Omental fat pad (tissue), 4 donors: Measurements from ENCODE around the gene CNOT10. TPM values are rescaled to one million over a fixed set of nuclear protein-coding genes. Genes with fewer than 3 reads are reported as not detected.

Experiments
- ATAC-seq: fragments of 150-250 bp; one replicate; pipeline ENCODE4 v1.9.1; 2016; ENCODE audit warnings: mild to moderate bottlenecking, moderate library complexity; ENCODE audit not compliant: low FRiP score
- DNase-seq: peaks from one replicate; pipeline ENCODE4 v3.0.0-alpha.2; 2019; ENCODE audit warnings: low spot score
- CTCF ChIP-seq, 3 donors: fragments of 450-650 bp; IDR thresholded peaks; one replicate each; pipeline ENCODE4 v1.5.1; 2016 to 2017; ENCODE audit warnings: antibody characterized with exemption in 3 of 3, mild to moderate bottlenecking in 3 of 3, moderate library complexity in 2 of 3
- total RNA-seq, 4 donors: library from RNA; depleted of rRNA; stranded (reverse); fragments of >200 nt; gene quantifications; one replicate each; pipeline ENCODE4 v1.1.0, GENCODE V29; 2016

Gene CNOT10
- total RNA-seq, 4 donors from 2014 or later = 10.3 to 24.0 (median 19.8) TPM

GRCh38 chr3:32696523-32696922, 11.5 kb downstream of the CNOT10 start:
- no peak for TF ChIP-seq CTCF (IDR thresholded peaks at IDR 0.05)
- ATAC-seq = no peak
- no peak for DNase-seq

DNA sequence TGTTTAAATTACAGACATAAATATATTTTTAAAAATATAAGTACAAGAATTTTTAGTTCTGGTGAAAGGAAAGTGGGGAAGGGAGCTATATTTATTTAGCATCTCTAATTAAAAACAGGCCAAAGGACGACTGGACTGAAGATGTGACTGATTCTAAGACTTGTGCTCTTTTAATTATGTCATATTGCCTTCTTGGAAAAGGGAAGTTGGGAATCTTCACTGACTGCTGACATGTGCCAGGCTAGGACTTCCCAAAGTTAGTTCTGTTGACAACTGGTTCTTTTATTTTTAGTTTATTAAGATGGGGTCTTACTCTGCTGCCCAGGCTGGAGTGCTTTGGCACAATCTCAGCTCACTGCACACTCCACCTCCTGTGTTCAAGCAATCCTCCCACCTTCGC, 13.5 kb downstream of the CNOT10 start:
- no peak for TF ChIP-seq CTCF (IDR thresholded peaks at IDR 0.05)
- DNase-seq (no peak), ATAC-seq (no peak)

- ATAC-seq (no peak), DNase-seq (no peak)
- TF ChIP-seq CTCF (IDR thresholded peaks at IDR 0.05) = no peak
These were observed 14.4 kb downstream of the CNOT10 start for GRCh38 chr3:32699429-32699828.

DNA sequence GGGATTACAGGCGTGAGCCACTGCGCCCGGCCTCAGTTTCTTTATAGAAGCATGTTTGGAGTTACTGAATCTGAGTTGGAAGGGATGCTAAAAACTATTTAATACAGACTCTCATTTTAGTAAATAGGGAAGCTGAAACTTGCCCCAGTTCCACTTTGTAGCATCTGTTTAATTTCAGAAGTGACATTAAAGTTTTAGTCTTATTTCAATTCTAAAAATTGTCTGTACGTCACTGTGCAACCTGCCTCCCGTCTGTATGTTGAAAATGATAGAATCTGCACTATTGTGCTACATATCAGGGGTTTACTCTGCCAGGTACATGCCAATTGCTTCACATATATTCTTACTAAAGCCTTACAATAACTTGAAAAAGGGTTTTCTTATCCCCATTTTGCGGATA, 15.3 kb downstream of the CNOT10 start:
- no peak for DNase-seq
- no peak for TF ChIP-seq CTCF (IDR thresholded peaks at IDR 0.05)
- ATAC-seq = no peak

GRCh38 chr3:32703491-32703972, 18.5 kb downstream of the CNOT10 start:
- no peak for TF ChIP-seq CTCF (IDR thresholded peaks at IDR 0.05)
- DNase-seq (no peak), ATAC-seq (no peak)

- no peak for ATAC-seq
- no peak for TF ChIP-seq CTCF (IDR thresholded peaks at IDR 0.05)
These were observed 20.2 kb downstream of the CNOT10 start for GRCh38 chr3:32705232-32705631.

GRCh38 chr3:32706348-32707025, 21.5 kb downstream of the CNOT10 start:
- DNase-seq (no peak), ATAC-seq (no peak)
- TF ChIP-seq CTCF (IDR thresholded peaks at IDR 0.05) = no peak

More at GRCh38 chr3:32705232-32705631, 20.2 kb downstream of the CNOT10 start:
- no peak for DNase-seq
